ENCODE data around the gene OR2D2. TPM values are rescaled to one million over a fixed set of nuclear protein-coding genes. Genes with fewer than 3 reads are reported as not detected.

The OR2D2 gene
- total RNA-seq, 1 experiment from 2014 or later, result 0.11 TPM

DNA sequence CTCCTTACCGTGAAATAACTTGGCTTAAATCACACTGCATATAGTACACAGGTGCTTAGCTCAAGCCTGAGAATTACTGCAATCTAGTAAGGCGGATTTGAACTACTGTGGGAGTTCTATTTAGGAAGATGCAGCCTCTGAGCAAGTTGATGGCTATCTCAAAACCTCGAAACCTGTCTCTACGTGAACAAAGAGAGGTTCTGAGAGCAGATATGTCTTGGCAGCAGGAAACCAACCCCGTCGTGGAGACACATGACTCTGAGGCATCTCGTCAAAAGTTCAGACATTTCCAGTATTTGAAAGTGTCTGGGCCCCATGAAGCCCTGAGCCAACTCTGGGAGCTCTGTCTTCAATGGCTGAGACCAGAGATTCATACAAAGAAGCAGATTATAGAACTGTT, 39.8 kb upstream of the OR2D2 start:
- Histone ChIP-seq H3K36me3 (ENCODE audit: low read depth, low read length) (peaks cover 8% of the 10 kb centered on the region; the same call in 1 of the 2 replicates), H3K4me2 (ENCODE audit: low read length) (no peak overlapping the region), H3F3A (ENCODE audit: low read length, unreplicated experiment) (no peaks in the 10 kb centered on the region), H2AFZ (ENCODE audit: low read length) (no peak overlapping the region), H3K4me3 (ENCODE audit: low read length) (no peak overlapping the region), H3K79me2 (ENCODE audit: low read length) (peaks cover 24% of the 10 kb centered on the region), H3K27me3 (ENCODE audit: low read length) (no peaks in the 10 kb centered on the region), H3K27ac (ENCODE audit: low read length) (no peak overlapping the region), H3K9ac (ENCODE audit: low read length) (no peak overlapping the region), H4K20me1 (ENCODE audit: low read length) (no peaks in the 10 kb centered on the region), H3K9me3 (ENCODE audit: low read length) (no peaks in the 10 kb centered on the region), H3K9me2 (replicated peaks; ENCODE audit: low read length) (no peaks in the 10 kb centered on the region), H3K4me1 (ENCODE audit: insufficient read depth, low read length) (peaks cover 7% of the 10 kb centered on the region; the same call in 1 of the 2 replicates)
- DNase-seq (no peak), ATAC-seq (no peak)
- TF ChIP-seq EZH2phosphoT487 (IDR thresholded peaks at IDR 0.05; ENCODE audit: borderline replicate concordance, low read length) (no peak), EZH2 (IDR thresholded peaks at IDR 0.05; ENCODE audit: low read length, unreplicated experiment) (no peak)
- TF ChIP-seq, protein P1, sequence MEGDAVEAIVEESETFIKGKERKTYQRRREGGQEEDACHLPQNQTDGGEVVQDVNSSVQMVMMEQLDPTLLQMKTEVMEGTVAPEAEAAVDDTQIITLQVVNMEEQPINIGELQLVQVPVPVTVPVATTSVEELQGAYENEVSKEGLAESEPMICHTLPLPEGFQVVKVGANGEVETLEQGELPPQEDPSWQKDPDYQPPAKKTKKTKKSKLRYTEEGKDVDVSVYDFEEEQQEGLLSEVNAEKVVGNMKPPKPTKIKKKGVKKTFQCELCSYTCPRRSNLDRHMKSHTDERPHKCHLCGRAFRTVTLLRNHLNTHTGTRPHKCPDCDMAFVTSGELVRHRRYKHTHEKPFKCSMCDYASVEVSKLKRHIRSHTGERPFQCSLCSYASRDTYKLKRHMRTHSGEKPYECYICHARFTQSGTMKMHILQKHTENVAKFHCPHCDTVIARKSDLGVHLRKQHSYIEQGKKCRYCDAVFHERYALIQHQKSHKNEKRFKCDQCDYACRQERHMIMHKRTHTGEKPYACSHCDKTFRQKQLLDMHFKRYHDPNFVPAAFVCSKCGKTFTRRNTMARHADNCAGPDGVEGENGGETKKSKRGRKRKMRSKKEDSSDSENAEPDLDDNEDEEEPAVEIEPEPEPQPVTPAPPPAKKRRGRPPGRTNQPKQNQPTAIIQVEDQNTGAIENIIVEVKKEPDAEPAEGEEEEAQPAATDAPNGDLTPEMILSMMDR (conservative IDR thresholded peaks at IDR 0.05; ENCODE audit: low read depth, low read length), result no peak
- CTCF ChIA-PET, result no interaction called here
- intact Hi-C loops (cut with micrococcal nuclease), result no loop called here
- no TSS peak for BruUV-seq (replicated peaks)
- POLR2A ChIA-PET (ENCODE audit: unreplicated experiment), result no interaction called here

- H3K9ac ChIP-seq (ENCODE audit: low read length), result no peak overlapping the region
- peaks cover 7% of the 10 kb centered on the region; the same call in 1 of the 2 replicates for H3K4me1 ChIP-seq (ENCODE audit: insufficient read depth, low read length)
- ChIA-PET POLR2A (ENCODE audit: unreplicated experiment) (no interaction called here), CTCF (no interaction called here)
- no peaks in the 10 kb centered on the region for H4K20me1 ChIP-seq (ENCODE audit: low read length)
- BruUV-seq (replicated peaks), result no TSS peak
- TF ChIP-seq, protein P1 (conservative IDR thresholded peaks at IDR 0.05; ENCODE audit: low read depth, low read length), result no peak
- TF ChIP-seq EZH2 (IDR thresholded peaks at IDR 0.05; ENCODE audit: low read length, unreplicated experiment), result no peak
- TF ChIP-seq EZH2phosphoT487 (IDR thresholded peaks at IDR 0.05; ENCODE audit: borderline replicate concordance, low read length), result no peak
- H3K9me2 ChIP-seq (replicated peaks; ENCODE audit: low read length), result no peaks in the 10 kb centered on the region
- H3K27me3 ChIP-seq (ENCODE audit: low read length), result no peaks in the 10 kb centered on the region
- H3K9me3 ChIP-seq (ENCODE audit: low read length), result no peaks in the 10 kb centered on the region
- H3F3A ChIP-seq (ENCODE audit: low read length, unreplicated experiment), result no peaks in the 10 kb centered on the region
- intact Hi-C loops (cut with micrococcal nuclease), result no loop called here
- ATAC-seq (no peak), DNase-seq (no peak)
- H3K79me2 ChIP-seq (ENCODE audit: low read length), result peaks cover 27% of the 10 kb centered on the region
- peaks cover 8% of the 10 kb centered on the region; the same call in 1 of the 2 replicates for H3K36me3 ChIP-seq (ENCODE audit: low read depth, low read length)
- H3K4me3 ChIP-seq (ENCODE audit: low read length), result no peak overlapping the region
- no peak overlapping the region for H2AFZ ChIP-seq (ENCODE audit: low read length)
- no peak overlapping the region for H3K27ac ChIP-seq (ENCODE audit: low read length)
- H3K4me2 ChIP-seq (ENCODE audit: low read length), result no peak overlapping the region
Observed at GRCh38 chr11:6931146-6931713, 38.9 kb upstream of the OR2D2 start.

DNA sequence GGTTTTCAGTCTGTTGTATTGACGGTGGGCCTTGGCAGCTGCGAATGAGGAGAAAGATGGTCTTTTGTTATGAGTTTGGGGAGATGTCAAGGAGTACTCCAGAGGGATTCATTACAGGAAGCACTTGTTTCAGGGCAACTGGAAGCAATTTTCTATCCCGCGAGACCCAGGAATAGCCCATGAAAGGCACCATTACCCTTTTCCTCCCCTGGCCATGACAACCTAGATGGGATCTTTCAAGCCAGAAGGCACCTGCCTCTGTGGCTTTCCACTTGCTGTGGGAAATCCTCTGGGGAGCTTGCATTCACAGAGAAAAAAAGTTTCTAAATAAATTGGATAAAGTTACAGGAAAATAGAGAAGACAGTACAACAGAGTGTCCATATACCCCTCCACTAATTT, 36.6 kb upstream of the OR2D2 start:
- intact Hi-C loops (cut with micrococcal nuclease), result loop anchor here (5.0 kb wide), 1 partner anchor 63 kb away; no protein-coding TSS in a partner anchor
- POLR2A ChIA-PET (ENCODE audit: unreplicated experiment), result no interaction called here
- CTCF ChIA-PET, result no interaction called here

More for the DNA sequence above, 36.6 kb upstream of the OR2D2 start:
- no peak for TF ChIP-seq EZH2phosphoT487 (IDR thresholded peaks at IDR 0.05; ENCODE audit: borderline replicate concordance, low read length)
- no peak for TF ChIP-seq EZH2 (IDR thresholded peaks at IDR 0.05; ENCODE audit: low read length, unreplicated experiment)
- TF ChIP-seq, protein P1 (conservative IDR thresholded peaks at IDR 0.05; ENCODE audit: low read depth, low read length), result no peak
- H3K9me2 ChIP-seq (replicated peaks; ENCODE audit: low read length), result no peaks in the 10 kb centered on the region
- no TSS peak for BruUV-seq (replicated peaks)
- no peaks in the 10 kb centered on the region for H3K27me3 ChIP-seq (ENCODE audit: low read length)
- H3K36me3 ChIP-seq (ENCODE audit: low read depth, low read length), result peaks cover 3% of the 10 kb centered on the region; the same call in 1 of the 2 replicates
- no peak overlapping the region for H3K4me3 ChIP-seq (ENCODE audit: low read length)
- H3K4me1 ChIP-seq (ENCODE audit: insufficient read depth, low read length), result peaks cover 13% of the 10 kb centered on the region; the same call in 1 of the 2 replicates
- no peaks in the 10 kb centered on the region for H3F3A ChIP-seq (ENCODE audit: low read length, unreplicated experiment)
- no peak overlapping the region for H3K9ac ChIP-seq (ENCODE audit: low read length)
- no peaks in the 10 kb centered on the region for H4K20me1 ChIP-seq (ENCODE audit: low read length)
- H3K9me3 ChIP-seq (ENCODE audit: low read length), result no peaks in the 10 kb centered on the region
- peaks cover 27% of the 10 kb centered on the region for H3K79me2 ChIP-seq (ENCODE audit: low read length)
- H2AFZ ChIP-seq (ENCODE audit: low read length), result no peak overlapping the region
- H3K27ac ChIP-seq (ENCODE audit: low read length), result no peak overlapping the region
- ATAC-seq (no peak), DNase-seq (no peak)
- no peak overlapping the region for H3K4me2 ChIP-seq (ENCODE audit: low read length)
